ENCODE data around the gene SUN5.
"Not testable (repeated sequence)": the region's sequence is repeated elsewhere in the genome, so short reads cannot be mapped to it uniquely, and the experiment has no call there.

DNA sequence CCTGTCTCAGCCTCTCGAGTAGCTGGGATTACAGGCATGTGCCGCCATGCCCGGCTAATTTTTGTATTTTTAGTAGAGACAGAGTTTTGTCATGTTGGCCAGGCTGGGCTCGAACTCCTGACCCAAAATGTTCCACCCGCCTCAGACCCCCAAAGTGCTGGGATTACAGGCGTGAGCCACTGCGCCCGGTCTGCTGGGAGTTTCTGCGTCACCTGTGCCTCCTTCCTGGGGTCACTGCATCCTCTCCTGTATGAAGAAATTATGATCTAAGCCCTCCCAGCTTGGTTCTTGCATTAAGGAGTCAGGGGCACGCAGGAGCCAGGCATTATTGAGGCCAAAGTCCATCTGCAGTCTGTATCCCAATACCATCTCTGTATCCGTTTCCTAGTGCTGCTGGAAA is 41.6 kb downstream of the SUN5 start:
- TF ChIP-seq, protein P1, sequence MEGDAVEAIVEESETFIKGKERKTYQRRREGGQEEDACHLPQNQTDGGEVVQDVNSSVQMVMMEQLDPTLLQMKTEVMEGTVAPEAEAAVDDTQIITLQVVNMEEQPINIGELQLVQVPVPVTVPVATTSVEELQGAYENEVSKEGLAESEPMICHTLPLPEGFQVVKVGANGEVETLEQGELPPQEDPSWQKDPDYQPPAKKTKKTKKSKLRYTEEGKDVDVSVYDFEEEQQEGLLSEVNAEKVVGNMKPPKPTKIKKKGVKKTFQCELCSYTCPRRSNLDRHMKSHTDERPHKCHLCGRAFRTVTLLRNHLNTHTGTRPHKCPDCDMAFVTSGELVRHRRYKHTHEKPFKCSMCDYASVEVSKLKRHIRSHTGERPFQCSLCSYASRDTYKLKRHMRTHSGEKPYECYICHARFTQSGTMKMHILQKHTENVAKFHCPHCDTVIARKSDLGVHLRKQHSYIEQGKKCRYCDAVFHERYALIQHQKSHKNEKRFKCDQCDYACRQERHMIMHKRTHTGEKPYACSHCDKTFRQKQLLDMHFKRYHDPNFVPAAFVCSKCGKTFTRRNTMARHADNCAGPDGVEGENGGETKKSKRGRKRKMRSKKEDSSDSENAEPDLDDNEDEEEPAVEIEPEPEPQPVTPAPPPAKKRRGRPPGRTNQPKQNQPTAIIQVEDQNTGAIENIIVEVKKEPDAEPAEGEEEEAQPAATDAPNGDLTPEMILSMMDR (IDR thresholded peaks at IDR 0.05; ENCODE audit: extremely low read depth in 1 of 2, insufficient read depth in 1 of 2, low read depth in 1 of 2, low read length in 2 of 2), result not testable (repeated sequence)
- not testable (repeated sequence) for TF ChIP-seq EZH2 (IDR thresholded peaks at IDR 0.05; ENCODE audit: borderline replicate concordance, low read depth, low read length, severe bottlenecking); GATA2 (IDR thresholded peaks at IDR 0.05; ENCODE audit: insufficient read depth, insufficient read length, low read depth, low read length)
